Neuronal stem cell (in vitro differentiated cells): Measurements from ENCODE around the gene BOD1.

Experiments used
- DNase-seq: peaks from one replicate; pipeline ENCODE4 v3.0.0-alpha.2; 2013; ENCODE audit warnings: low spot score
- H2AFZ ChIP-seq: one replicate; pipeline ENCODE4 v1.6.1; 2013; ENCODE audit warnings: mild to moderate bottlenecking, low read length, inconsistent platforms
- H2AK5ac ChIP-seq: 2 replicates; pipeline ENCODE4 v1.6.1; 2013; ENCODE audit warnings: low read depth, mild to moderate bottlenecking, inconsistent platforms, low read length, moderate library complexity, mixed read lengths
- H2BK120ac ChIP-seq: 2 replicates; pipeline ENCODE4 v1.6.1; 2013; ENCODE audit warnings: low read depth, mild to moderate bottlenecking, inconsistent platforms, low read length, moderate library complexity, mixed read lengths
- H2BK12ac ChIP-seq: one replicate; pipeline ENCODE4 v1.6.1; 2013; ENCODE audit warnings: low read length, inconsistent platforms
- H2BK15ac ChIP-seq: 2 replicates; pipeline ENCODE4 v1.6.1; 2013; ENCODE audit warnings: mild to moderate bottlenecking, low read length, inconsistent platforms, mixed read lengths
- H2BK5ac ChIP-seq: one replicate; pipeline ENCODE4 v1.6.1; 2013; ENCODE audit warnings: inconsistent platforms, mild to moderate bottlenecking, low read length, moderate library complexity
- H3K14ac ChIP-seq: one replicate; pipeline ENCODE4 v1.6.1; 2013; ENCODE audit warnings: low read length, inconsistent platforms
- H3K18ac ChIP-seq: 2 replicates; pipeline ENCODE4 v1.6.1; 2013; ENCODE audit warnings: low read length, inconsistent platforms
- H3K23ac ChIP-seq: 2 replicates; pipeline ENCODE4 v1.6.1; 2013; ENCODE audit warnings: low read depth, mild to moderate bottlenecking, mixed read lengths, low read length, inconsistent platforms; ENCODE audit not compliant: poor library complexity
- H3K27ac ChIP-seq: replicated peaks from 3 replicates; pipeline ENCODE4 v1.5.1; 2013; ENCODE audit warnings: low read length, inconsistent platforms
- H3K27me3 ChIP-seq, 3 experiments: 2 replicates each; pipeline ENCODE4 v1.6.1; 2013; ENCODE audit warnings: low read length in 3 of 3, mild to moderate bottlenecking in 2 of 3, inconsistent platforms in 1 of 3, low read depth in 1 of 3, mixed read lengths in 1 of 3, moderate library complexity in 1 of 3; ENCODE audit not compliant: control insufficient read depth in 3 of 3, insufficient read depth in 3 of 3
- H3K36me3 ChIP-seq, 2 donors: replicated peaks in 1 of 2; 2 replicates each; pipeline ENCODE4 v1.6.1; 2013; ENCODE audit warnings: low read length in 2 of 2; ENCODE audit not compliant: control insufficient read depth in 2 of 2, insufficient read depth in 2 of 2
- H3K4ac ChIP-seq: 2 replicates; pipeline ENCODE4 v1.6.1; 2013; ENCODE audit warnings: inconsistent platforms, mild to moderate bottlenecking, low read length, moderate library complexity
- H3K4me1 ChIP-seq, 2 donors: 1 replicate in 1 of 2; 2 replicates in 1 of 2; pipeline ENCODE4 v1.6.1; 2013; ENCODE audit warnings: low read length in 2 of 2, low read depth in 1 of 2; ENCODE audit not compliant: control insufficient read depth in 2 of 2, insufficient read depth in 1 of 2
- H3K4me2 ChIP-seq: one replicate; pipeline ENCODE4 v1.6.1; 2013; ENCODE audit warnings: mild to moderate bottlenecking, low read length, inconsistent platforms; ENCODE audit not compliant: insufficient read depth, poor library complexity, severe bottlenecking
- H3K4me3 ChIP-seq, 2 donors: 2 replicates each; pipeline ENCODE4 v1.5.1; 2013; ENCODE audit warnings: low read length in 2 of 2, mild to moderate bottlenecking in 2 of 2, inconsistent platforms in 1 of 2, moderate library complexity in 1 of 2
- H3K79me1 ChIP-seq: one replicate; pipeline ENCODE4 v1.6.1; 2013; ENCODE audit warnings: low read depth, mild to moderate bottlenecking, inconsistent platforms, low read length, moderate library complexity
- H3K9ac ChIP-seq: one replicate; pipeline ENCODE4 v1.6.1; 2013; ENCODE audit warnings: mild to moderate bottlenecking, low read depth, low read length, inconsistent platforms; ENCODE audit not compliant: poor library complexity
- H3K9me3 ChIP-seq, 2 donors: replicated peaks in 1 of 2; 2 replicates each; pipeline versions ENCODE3 to v1.6.1; 2013; ENCODE audit warnings: low read length in 2 of 2, mild to moderate bottlenecking in 2 of 2, inconsistent platforms in 1 of 2, low read depth in 1 of 2, mixed read lengths in 1 of 2, moderate library complexity in 1 of 2; ENCODE audit not compliant: control insufficient read depth in 2 of 2, insufficient read depth in 1 of 2
- H4K8ac ChIP-seq: one replicate; pipeline ENCODE4 v1.6.1; 2013; ENCODE audit warnings: low read depth, mild to moderate bottlenecking, inconsistent platforms, low read length, moderate library complexity
- H4K91ac ChIP-seq: one replicate; pipeline ENCODE4 v1.6.1; 2013; ENCODE audit warnings: low read length, low read depth, mild to moderate bottlenecking, inconsistent platforms; ENCODE audit not compliant: poor library complexity
- WGBS, 2 donors: extraction: QIAGEN DNeasy Blood & Tissue Kit; methylation state at CpG; one replicate each; pipeline ENCODE4 v1.1.7; 2013; ENCODE audit warnings: missing lambda C conversion rate in 2 of 2, mixed read lengths in 1 of 2; ENCODE audit not compliant: insufficient read length in 2 of 2, insufficient replicate concordance in 1 of 2; ENCODE audit errors: extremely low coverage in 2 of 2; 5-methylcytosine and 5-hydroxymethylcytosine counted together

BOD1 gene

DNA sequence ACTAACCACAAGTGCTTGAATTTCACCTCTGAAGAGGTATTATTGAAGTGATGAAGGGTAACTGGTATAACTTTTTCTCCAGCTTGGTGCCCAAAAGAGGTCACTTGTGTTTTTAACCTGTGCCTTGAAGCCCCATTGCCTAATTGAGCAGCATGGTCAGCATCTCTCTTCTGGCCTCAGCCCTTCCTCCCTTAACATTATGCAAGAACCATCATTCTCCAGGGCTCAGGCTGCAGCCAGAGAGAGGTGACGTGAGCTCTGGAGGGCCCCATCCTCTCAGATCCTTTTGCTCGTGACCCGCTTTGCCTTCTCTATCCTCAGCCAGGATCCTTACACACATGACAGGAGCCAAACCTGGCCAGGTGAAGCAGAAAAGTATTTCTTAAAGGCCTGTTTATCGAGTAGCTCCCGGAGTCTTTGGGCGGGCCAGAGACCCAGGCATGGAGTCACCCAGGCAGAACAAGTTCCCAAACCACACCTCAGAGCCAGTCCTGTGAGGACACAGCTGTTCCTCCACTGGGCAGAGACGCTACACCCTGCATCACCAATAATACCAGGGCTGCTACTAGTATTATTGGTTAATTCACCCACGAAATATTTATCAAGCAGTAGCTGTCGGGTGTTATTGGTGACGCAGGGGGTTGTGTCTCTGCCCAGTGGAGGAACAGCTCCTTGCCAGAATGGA lies 29.6 kb upstream of the BOD1 start:
- Histone ChIP-seq H3K36me3 (no peaks in the 10 kb centered on the region), H2BK12ac (peak overlapping the region; percentile 19), H3K23ac (no peak overlapping the region), H3K4ac (peak overlapping the region; percentile 47), H3K4me2 (no peak overlapping the region), H3K9ac (no peak overlapping the region), H2BK120ac (no peak overlapping the region), H2AFZ (no peak overlapping the region), H3K79me1 (no peaks in the 10 kb centered on the region), H3K4me3 (no peak overlapping the region), H3K18ac (peak overlapping the region; percentile 67), H4K8ac (no peak overlapping the region), H2BK15ac (no peak overlapping the region), H3K9me3 (no peaks in the 10 kb centered on the region), H3K14ac (no peak overlapping the region), H3K27ac (no peak overlapping the region), H2AK5ac (no peak overlapping the region), H4K91ac (no peak overlapping the region), H3K4me1 (peaks cover 12 to 33% of the 10 kb centered on the region in 2 donors), H3K27me3 (no peaks in the 10 kb centered on the region), H2BK5ac (no peak overlapping the region)
- DNase-seq: no peak
- WGBS, 2 donors: no CpG with 5 or more reads among the region's 10 CpGs

DNA sequence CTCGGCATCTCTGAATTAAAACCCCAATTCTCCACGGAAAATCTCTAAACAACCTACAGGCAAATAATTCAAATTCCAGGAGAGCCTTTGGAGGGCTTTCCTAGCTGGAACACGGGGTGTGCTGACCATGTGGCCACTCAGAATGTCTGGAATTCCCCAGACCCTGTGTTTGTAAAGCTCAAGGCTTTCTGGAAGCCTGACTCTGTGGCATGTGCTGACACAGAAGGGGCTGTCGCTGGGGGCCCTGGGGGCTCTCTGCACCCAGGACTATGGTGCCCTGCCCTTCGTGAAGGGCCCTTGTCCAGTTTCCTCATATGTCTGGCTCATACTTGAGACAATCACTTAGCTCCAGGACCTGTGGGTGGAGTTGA lies 29.0 kb upstream of the BOD1 start:
- Histone ChIP-seq H2AK5ac (no peak overlapping the region), H4K8ac (no peak overlapping the region), H2BK5ac (no peak overlapping the region), H2BK12ac (peak overlapping the region; percentile 19), H4K91ac (no peak overlapping the region), H3K4ac (peak overlapping the region; percentile 47), H3K23ac (no peak overlapping the region), H3K36me3 (no peaks in the 10 kb centered on the region), H2AFZ (peak overlapping the region; percentile 42), H3K9me3 (no peaks in the 10 kb centered on the region), H2BK15ac (no peak overlapping the region), H3K4me3 (no peak overlapping the region), H3K27ac (no peak overlapping the region), H3K14ac (no peak overlapping the region), H3K27me3 (no peaks in the 10 kb centered on the region), H3K4me2 (no peak overlapping the region), H3K79me1 (no peaks in the 10 kb centered on the region), H2BK120ac (no peak overlapping the region), H3K9ac (no peak overlapping the region), H3K18ac (peak overlapping the region; percentile 67), H3K4me1 (peaks cover 12 to 39% of the 10 kb centered on the region in 2 donors)
- DNase-seq: no peak
- WGBS, 2 donors: no CpG with 5 or more reads among the region's 5 CpGs

DNA sequence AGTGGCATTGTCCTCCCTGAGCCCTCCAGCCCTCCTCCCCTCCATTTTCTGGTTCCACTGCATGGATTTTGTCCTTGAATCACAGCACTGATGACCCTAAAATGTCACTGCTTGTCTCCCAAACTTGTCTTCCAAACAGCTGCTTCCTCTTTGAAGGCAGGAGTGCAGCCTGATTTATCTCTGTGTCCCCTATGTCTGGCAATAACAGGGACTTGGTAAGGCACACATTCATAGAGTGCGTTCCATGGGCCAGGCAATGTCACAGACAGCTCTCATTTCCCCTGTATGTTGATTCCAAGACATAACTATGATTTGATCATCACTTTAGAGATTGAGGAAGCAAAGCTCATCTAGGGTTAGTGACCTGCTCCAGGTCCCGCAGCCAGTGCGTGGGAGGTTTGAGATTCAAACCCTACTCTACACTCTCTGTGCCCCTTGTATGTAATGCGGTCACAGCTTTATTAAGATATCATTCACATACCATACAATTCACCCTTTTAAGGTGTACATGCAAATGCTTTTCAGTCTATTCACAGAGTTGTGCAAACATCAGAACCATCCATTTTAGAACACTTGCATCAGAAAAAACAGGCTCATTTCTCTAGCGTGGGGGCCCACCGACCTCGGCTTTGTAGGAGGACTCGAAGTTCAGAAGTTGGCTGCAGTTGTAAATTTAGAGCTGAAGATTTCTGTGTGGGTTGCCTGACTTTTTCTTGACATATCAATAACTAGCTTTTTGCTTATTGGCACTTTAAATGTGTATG lies 28.4 kb upstream of the BOD1 start:
- Histone ChIP-seq H2BK120ac (no peak overlapping the region), H3K18ac (peak overlapping the region; percentile 21), H4K8ac (no peak overlapping the region), H2BK15ac (peak overlapping the region; percentile 50), H3K9ac (no peak overlapping the region), H3K4me2 (no peak overlapping the region), H3K4me3 (no peak overlapping the region), H3K4ac (no peak overlapping the region), H2AFZ (peak overlapping the region; percentile 42), H3K23ac (peak overlapping the region; percentile 1), H3K27me3 (no peaks in the 10 kb centered on the region), H3K79me1 (no peaks in the 10 kb centered on the region), H3K27ac (no peak overlapping the region), H3K9me3 (no peaks in the 10 kb centered on the region), H2BK5ac (no peak overlapping the region), H3K4me1 (peaks cover 12 to 39% of the 10 kb centered on the region in 2 donors), H3K36me3 (no peaks in the 10 kb centered on the region), H3K14ac (peak overlapping the region; percentile 14), H4K91ac (no peak overlapping the region), H2AK5ac (peak overlapping the region; percentile 21), H2BK12ac (peak overlapping the region; percentile 25)
- WGBS, 2 donors: no CpG with 5 or more reads among the region's 8 CpGs
- DNase-seq: no peak

DNA sequence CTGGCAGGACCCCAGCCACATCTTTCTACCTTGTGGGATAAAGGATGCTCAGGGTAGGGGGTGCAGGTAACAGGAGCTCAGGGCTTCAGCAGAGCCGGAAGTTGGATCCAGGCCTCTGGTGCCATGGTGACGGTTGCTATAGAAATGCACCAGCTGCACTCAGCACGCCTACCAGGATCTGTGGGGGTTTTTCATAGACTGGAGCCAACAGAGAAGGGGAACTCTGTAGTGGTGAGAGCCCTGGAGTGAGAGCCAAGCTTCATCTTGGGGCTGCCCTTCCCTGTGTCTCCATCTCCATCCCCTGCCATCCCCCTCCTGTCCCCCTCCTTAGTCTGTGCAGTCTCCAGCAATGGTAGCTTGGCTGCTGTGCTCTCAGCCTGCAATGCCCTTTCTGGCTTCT lies 27.5 kb upstream of the BOD1 start:
- peak; percentile 61 for DNase-seq
- H3K27me3 ChIP-seq: no peaks in the 10 kb centered on the region
- H2BK12ac ChIP-seq: no peak overlapping the region

More for the DNA sequence above, 27.5 kb upstream of the BOD1 start:
- no peak overlapping the region for H2AFZ ChIP-seq
- H3K14ac ChIP-seq: peak overlapping the region; percentile 14
- no peak overlapping the region for H4K8ac ChIP-seq
- no peaks in the 10 kb centered on the region for H3K79me1 ChIP-seq
- H4K91ac ChIP-seq: no peak overlapping the region
- H2BK5ac ChIP-seq: no peak overlapping the region
- H3K4me2 ChIP-seq: no peak overlapping the region
- no peak overlapping the region for H3K4me3 ChIP-seq
- no peak overlapping the region for H2BK15ac ChIP-seq
- H3K4ac ChIP-seq: no peak overlapping the region
- H3K18ac ChIP-seq: peak overlapping the region; percentile 61
- H3K4me1 ChIP-seq: peaks cover 12 to 39% of the 10 kb centered on the region in 2 donors
- no peaks in the 10 kb centered on the region for H3K9me3 ChIP-seq
- no peak overlapping the region for H3K9ac ChIP-seq
- WGBS, 2 donors: no CpG with 5 or more reads among the region's 3 CpGs
- no peak overlapping the region for H3K23ac ChIP-seq
- H2AK5ac ChIP-seq: no peak overlapping the region
- no peak overlapping the region for H3K27ac ChIP-seq
- H2BK120ac ChIP-seq: no peak overlapping the region
- H3K36me3 ChIP-seq: no peaks in the 10 kb centered on the region
